SKM-1 (cell line): ENCODE measurements around the gene SEMA3C.
A peak's percentile ranks its signal among the peaks of the same experiment; 100 is the strongest.

Experiments
- DNase-seq: peaks from one replicate; lab custom pipeline; 2025; ENCODE audit not compliant: unreplicated experiment; lab: John Stamatoyannopoulos, UW

Gene SEMA3C

DNA sequence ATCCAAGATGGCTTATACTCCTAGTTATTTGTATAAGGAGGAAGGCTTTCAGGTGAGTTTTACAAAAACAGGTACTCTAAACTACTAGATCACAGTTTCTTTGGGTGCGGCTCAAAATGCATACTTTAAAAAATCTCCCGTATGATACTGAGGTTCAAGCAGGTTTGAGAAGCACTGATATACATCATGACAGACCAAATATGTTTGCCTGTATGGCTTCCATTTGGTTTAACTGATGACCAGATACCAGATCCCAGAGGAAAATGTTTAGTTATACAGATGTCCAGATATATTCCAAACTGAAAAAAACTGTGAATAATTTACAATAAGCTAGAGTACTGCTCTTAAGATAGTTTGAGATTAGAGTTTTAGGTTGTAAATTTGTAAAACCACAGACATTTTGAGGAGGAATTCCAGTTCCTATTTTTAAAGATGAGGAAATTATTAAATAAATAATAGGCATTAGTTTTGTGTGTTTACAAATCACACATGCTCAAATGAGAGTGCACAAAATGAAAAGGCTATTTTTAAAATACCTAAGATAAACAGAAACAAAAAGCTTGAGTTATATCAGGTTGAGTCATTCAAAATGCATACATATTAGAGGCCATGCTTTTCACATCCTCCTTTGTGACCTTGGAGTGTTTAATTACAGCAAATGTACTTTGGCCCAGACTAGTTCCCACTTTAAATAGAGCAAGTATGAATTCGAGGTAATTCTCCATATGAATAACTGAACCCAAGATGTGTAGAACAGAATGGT lies 60.5 kb downstream of the SEMA3C start:
- no peak for DNase-seq

DNA sequence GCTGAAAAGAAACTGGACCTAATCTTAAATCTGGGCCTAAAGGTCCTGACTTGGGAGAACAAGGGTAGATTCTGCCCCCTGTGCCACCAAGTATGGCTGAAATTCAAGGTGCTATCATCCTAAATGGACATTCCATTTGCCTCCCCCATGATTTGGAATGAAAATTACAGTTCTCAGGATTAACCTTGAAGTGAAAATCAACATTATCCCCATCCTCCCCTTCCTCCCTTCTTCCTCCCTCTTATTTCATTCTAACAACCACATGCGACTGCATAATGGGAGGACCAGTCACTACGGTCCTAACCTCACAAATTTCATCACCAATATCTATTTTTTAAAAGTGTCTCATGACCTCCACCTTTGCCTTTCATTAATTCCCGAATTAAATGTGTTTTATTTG lies 62.1 kb downstream of the SEMA3C start:
- no peak for DNase-seq

- no peak for DNase-seq
Observed at GRCh38 chr7:80851896-80852476, 66.9 kb downstream of the SEMA3C start.

- no peak for DNase-seq
Observed at GRCh38 chr7:80848841-80849240, 70.0 kb downstream of the SEMA3C start.

DNA sequence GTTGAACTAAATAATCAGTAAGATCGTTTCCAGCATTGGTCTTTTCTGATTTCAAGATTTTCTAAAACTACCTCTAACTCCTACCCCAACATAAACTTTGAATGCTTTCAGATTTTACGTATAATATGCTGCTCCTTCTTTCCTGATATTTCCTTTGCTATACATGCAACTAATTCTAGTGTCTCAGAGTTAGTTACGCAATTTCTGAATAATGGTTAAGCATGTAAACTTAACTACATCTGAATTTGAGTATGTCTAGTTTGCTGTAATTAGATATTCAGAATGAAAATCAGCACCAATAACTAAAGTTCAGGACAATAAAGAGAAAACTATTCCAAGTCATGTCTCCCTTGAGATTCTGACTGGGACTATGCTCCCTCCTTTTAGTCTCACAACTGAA lies 71.0 kb downstream of the SEMA3C start:
- DNase-seq: no peak

- no peak for DNase-seq
Observed at GRCh38 chr7:80847027-80847426, 71.8 kb downstream of the SEMA3C start.

GRCh38 chr7:80844916-80845315 lies 73.9 kb downstream of the SEMA3C start:
- no peak for DNase-seq

GRCh38 chr7:80843018-80843677 lies 75.7 kb downstream of the SEMA3C start:
- no peak for DNase-seq

- DNase-seq: no peak
Observed at GRCh38 chr7:80842022-80842790, 76.6 kb downstream of the SEMA3C start.

GRCh38 chr7:80841423-80841955 lies 77.4 kb downstream of the SEMA3C start:
- DNase-seq: no peak

DNA sequence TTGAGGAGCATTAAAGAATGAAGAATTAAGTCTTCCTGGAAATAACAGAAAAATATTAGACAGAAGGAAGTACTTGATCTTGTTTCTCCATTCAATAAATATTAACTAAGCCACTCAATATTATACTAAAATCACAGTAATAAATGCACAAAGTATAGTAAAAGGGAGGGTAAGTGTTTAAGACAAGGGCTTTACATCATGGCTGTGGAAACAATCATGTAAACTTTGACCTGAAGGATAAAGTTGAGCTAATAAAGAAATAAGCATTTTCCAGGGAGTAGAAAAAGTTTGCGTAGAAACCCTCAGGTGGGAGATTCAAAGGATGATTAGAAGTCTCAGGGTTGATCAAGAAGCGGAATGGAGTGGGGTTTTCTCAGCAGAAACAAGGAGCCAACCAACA lies 78.2 kb downstream of the SEMA3C start:
- no peak for DNase-seq

- DNase-seq: no peak
Observed at GRCh38 chr7:80839855-80840254, 79.0 kb downstream of the SEMA3C start.

- DNase-seq: no peak
Observed at GRCh38 chr7:80838643-80839042, 80.2 kb downstream of the SEMA3C start.

GRCh38 chr7:80837345-80837744 lies 81.5 kb downstream of the SEMA3C start:
- no peak for DNase-seq

GRCh38 chr7:80835251-80835650 lies 83.6 kb downstream of the SEMA3C start:
- DNase-seq: no peak

DNA sequence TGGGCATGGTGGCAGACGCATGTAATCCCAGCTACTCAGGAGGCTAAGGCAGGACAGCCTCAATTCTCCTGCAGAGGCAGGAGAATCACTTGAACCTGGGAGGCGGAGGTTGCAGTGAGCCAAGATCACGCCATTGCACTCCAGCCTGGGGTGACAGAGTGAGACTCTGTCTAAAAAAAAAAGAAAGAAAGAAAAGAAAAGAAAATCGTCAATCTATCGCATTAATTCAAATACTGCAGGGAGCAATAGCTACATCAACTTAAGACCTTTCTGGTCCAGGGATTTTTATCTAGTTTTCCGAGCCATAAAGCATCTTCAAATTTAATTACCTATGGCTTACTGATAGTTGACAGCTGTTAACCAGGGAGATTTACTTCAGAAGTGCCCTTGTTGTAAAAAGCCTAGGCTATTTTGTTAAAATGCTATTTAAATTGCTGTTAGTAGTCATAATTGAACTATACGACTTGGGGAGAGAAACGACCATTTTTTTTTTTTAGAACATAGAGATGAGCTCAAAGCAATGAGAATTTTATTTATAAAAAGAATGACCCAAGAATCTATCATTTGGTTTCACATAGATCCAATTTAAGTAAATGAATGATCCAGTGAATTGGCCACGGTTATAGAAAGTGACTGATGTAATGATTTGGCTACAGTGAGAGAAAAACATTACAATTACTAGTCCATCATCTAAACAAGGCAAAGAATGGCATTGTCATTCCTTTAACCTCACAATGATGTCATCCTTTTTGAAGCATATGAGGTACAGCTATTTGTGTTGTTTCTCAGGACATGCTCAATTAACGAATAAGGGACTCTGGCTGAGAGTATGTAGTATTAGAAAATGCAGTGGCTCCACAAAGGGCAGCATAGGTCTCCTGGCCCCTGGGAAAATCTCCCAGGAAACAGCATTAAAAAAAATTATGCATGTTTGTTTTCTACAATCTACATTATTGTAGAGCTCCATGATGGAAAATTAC lies 85.3 kb downstream of the SEMA3C start:
- DNase-seq: no peak

DNA sequence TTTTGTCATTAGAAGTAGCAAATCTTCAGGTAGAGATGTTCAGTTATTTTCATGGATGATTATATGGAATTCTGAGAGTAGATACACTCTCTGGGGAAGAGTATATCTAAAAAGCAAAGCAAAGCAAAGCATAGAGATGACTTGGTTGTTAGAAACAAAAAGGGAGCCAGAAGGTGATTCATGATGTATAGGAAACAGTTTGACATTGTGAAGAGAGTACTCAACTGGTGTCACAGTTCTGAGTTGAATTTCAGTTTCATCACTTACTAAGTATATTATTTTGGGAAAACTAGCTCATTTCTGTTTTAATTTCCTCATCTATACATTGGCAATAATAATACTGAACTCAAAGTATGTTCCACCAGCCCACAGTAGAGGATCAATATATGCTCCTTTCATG lies 86.8 kb downstream of the SEMA3C start:
- no peak for DNase-seq

- no peak for DNase-seq
Observed at GRCh38 chr7:80830584-80831285, 88.1 kb downstream of the SEMA3C start.

GRCh38 chr7:80830010-80830409 lies 88.8 kb downstream of the SEMA3C start:
- DNase-seq: peak; percentile 13

GRCh38 chr7:80829527-80829926 lies 89.3 kb downstream of the SEMA3C start:
- DNase-seq: no peak
